H1 (cell line): ENCODE data around the gene ERO1B. TPM values are rescaled to one million over a fixed set of nuclear protein-coding genes. Genes with fewer than 3 reads are reported as not detected.

Source experiments
- CTCF ChIA-PET: fragments of 300-600 bp; sonication (Branson Sonifier 250); formaldehyde crosslinking; loops from one replicate; lab custom pipeline; 2021; ENCODE audit not compliant: partially characterized antibody; lab: Charles Lee
- POLR2A ChIA-PET: fragments of 300-600 bp; sonication (Branson Sonifier 250); formaldehyde crosslinking; loops from one replicate; lab custom pipeline; 2021; ENCODE audit warnings: inconsistent platforms; ENCODE audit not compliant: partially characterized antibody; lab: Charles Lee
- DNase-seq, 2 experiments: peaks; one replicate each; pipeline versions ENCODE4 v3.0.0 to v3.0.0-alpha.2; 2010 to 2022; ENCODE audit warnings: low spot score in 2 of 2, low read depth in 1 of 2, mixed read lengths in 1 of 2
- FAIRE-seq: peaks from 2 replicates; lab custom pipeline; 2011; peaks lifted over from hg19 to GRCh38; lab: Jason Lieb, UNC
- H2AFZ ChIP-seq: 2 replicates; pipeline ENCODE4 v1.8.1; 2012; ENCODE audit warnings: low read length, inconsistent platforms
- H2AK5ac ChIP-seq: 2 replicates; pipeline ENCODE4 v1.6.1; 2013; ENCODE audit warnings: low read depth, low read length
- H2BK120ac ChIP-seq: replicated peaks from 2 replicates; pipeline ENCODE3; 2013; ENCODE audit warnings: low read depth, low read length, inconsistent platforms
- H2BK12ac ChIP-seq: 2 replicates; pipeline ENCODE4 v1.6.1; 2013; ENCODE audit warnings: low read depth, low read length
- H2BK15ac ChIP-seq: 2 replicates; pipeline ENCODE4 v1.6.1; 2013; ENCODE audit warnings: low read length
- H2BK20ac ChIP-seq: 2 replicates; pipeline ENCODE4 v1.6.1; 2013; ENCODE audit warnings: low read length
- H2BK5ac ChIP-seq: 2 replicates; pipeline ENCODE4 v1.6.1; 2013; ENCODE audit warnings: low read depth, low read length
- H3K14ac ChIP-seq: 2 replicates; pipeline ENCODE4 v1.6.1; 2013; ENCODE audit warnings: inconsistent platforms; ENCODE audit not compliant: insufficient read length
- H3K18ac ChIP-seq: 2 replicates; pipeline ENCODE4 v1.6.1; 2013; ENCODE audit warnings: low read length; ENCODE audit errors: extremely low read depth
- H3K23ac ChIP-seq: 2 replicates; pipeline ENCODE4 v1.6.1; 2013; ENCODE audit warnings: inconsistent platforms; ENCODE audit not compliant: insufficient read length
- H3K23me2 ChIP-seq: 2 replicates; pipeline ENCODE4 v1.6.1; 2013; ENCODE audit warnings: low read depth, low read length
- H3K27ac ChIP-seq: 2 replicates; pipeline ENCODE4 v1.6.1; 2011; ENCODE audit warnings: low read depth, low read length, inconsistent platforms
- H3K27me3 ChIP-seq, 4 experiments: replicated peaks in 1 of 4; 1 replicate in 1 of 4; 2 replicates in 3 of 4; pipeline versions ENCODE4 v1.6.1 to v1.8.1; 2011 to 2013; ENCODE audit warnings: low read length in 3 of 4, mild to moderate bottlenecking in 3 of 4, inconsistent platforms in 2 of 4, mixed read lengths in 2 of 4, moderate library complexity in 1 of 4; ENCODE audit not compliant: control insufficient read depth in 3 of 4, insufficient read depth in 3 of 4; ENCODE audit errors: extremely low read depth in 1 of 4
- H3K36me3 ChIP-seq, 4 experiments: 2 replicates each; pipeline versions ENCODE4 v1.6.1 to v1.8.1; 2011 to 2013; ENCODE audit warnings: mild to moderate bottlenecking in 4 of 4, low read length in 3 of 4, moderate library complexity in 2 of 4, control low read depth in 1 of 4, inconsistent platforms in 1 of 4; ENCODE audit not compliant: insufficient read depth in 4 of 4, control insufficient read depth in 2 of 4
- H3K4ac ChIP-seq: replicated peaks from 2 replicates; pipeline ENCODE3; 2013; ENCODE audit warnings: low read length, low read depth, mixed read lengths, inconsistent platforms; ENCODE audit not compliant: insufficient read length
- H3K4me1 ChIP-seq, 4 experiments: replicated peaks in 1 of 4; 1 replicate in 1 of 4; 2 replicates in 3 of 4; pipeline versions ENCODE4 v1.6.1 to v1.8.1; 2011 to 2013; ENCODE audit warnings: low read length in 3 of 4, inconsistent platforms in 2 of 4, mixed read lengths in 1 of 4; ENCODE audit not compliant: insufficient read depth in 4 of 4, control insufficient read depth in 3 of 4
- H3K4me2 ChIP-seq, 2 experiments: 2 replicates each; pipeline versions ENCODE4 v1.6.1 to v1.8.1; 2011 to 2013; ENCODE audit warnings: low read depth in 2 of 2, low read length in 2 of 2, control low read depth in 1 of 2, inconsistent platforms in 1 of 2, mild to moderate bottlenecking in 1 of 2; ENCODE audit not compliant: insufficient read depth in 1 of 2
- H3K4me3 ChIP-seq, 4 experiments: fragments of 200-600, 300-600 bp in 1 of 4; sonication (generic), shearing (Covaris generic), sonication (Bioruptor Twin) in 1 of 4; 2 replicates each; pipeline versions ENCODE4 v1.5.1 to v1.8.1; 2011 to 2016; ENCODE audit warnings: low read length in 4 of 4, low read depth in 3 of 4, control low read depth in 2 of 4, inconsistent platforms in 2 of 4, mild to moderate bottlenecking in 2 of 4, mixed read lengths in 1 of 4, moderate library complexity in 1 of 4; ENCODE audit not compliant: insufficient read depth in 2 of 4; ENCODE audit errors: extremely low read depth in 1 of 4
- H3K56ac ChIP-seq: replicated peaks from 2 replicates; pipeline ENCODE3; 2013; ENCODE audit warnings: low read depth, mild to moderate bottlenecking, mixed read lengths, low read length, inconsistent platforms; ENCODE audit not compliant: insufficient read length
- H3K79me1 ChIP-seq: 2 replicates; pipeline ENCODE4 v1.6.1; 2013; ENCODE audit warnings: low read depth, low read length, control low read depth
- H3K79me2 ChIP-seq, 2 experiments: 2 replicates each; pipeline versions ENCODE4 v1.6.1 to v1.8.1; 2012 to 2013; ENCODE audit warnings: low read length in 2 of 2, mild to moderate bottlenecking in 2 of 2, inconsistent platforms in 1 of 2; ENCODE audit not compliant: insufficient read depth in 2 of 2, control insufficient read depth in 1 of 2
- H3K9ac ChIP-seq, 4 experiments: replicated peaks in 1 of 4; 1 replicate in 1 of 4; 2 replicates in 3 of 4; pipeline versions ENCODE4 v1.6.1 to v1.8.1; 2011 to 2013; ENCODE audit warnings: low read depth in 3 of 4, low read length in 3 of 4, control low read depth in 2 of 4, mild to moderate bottlenecking in 2 of 4, moderate library complexity in 2 of 4, inconsistent platforms in 1 of 4; ENCODE audit errors: extremely low read depth in 1 of 4
- H3K9me3 ChIP-seq, 2 experiments: 2 replicates each; pipeline versions ENCODE4 v1.6.1 to v1.8.1; 2012 to 2013; ENCODE audit warnings: mild to moderate bottlenecking in 2 of 2, moderate library complexity in 2 of 2, control low read depth in 1 of 2, inconsistent platforms in 1 of 2, low read depth in 1 of 2, low read length in 1 of 2, mixed read lengths in 1 of 2; ENCODE audit not compliant: insufficient read depth in 2 of 2
- H4K20me1 ChIP-seq, 2 experiments: replicated peaks in 1 of 2; 2 replicates each; pipeline versions ENCODE3 to v1.8.1; 2011 to 2013; ENCODE audit warnings: inconsistent platforms in 2 of 2, low read length in 2 of 2, mild to moderate bottlenecking in 1 of 2; ENCODE audit not compliant: insufficient read depth in 2 of 2, control insufficient read depth in 1 of 2
- H4K5ac ChIP-seq: 2 replicates; pipeline ENCODE4 v1.6.1; 2013; ENCODE audit warnings: low read length, low read depth, mixed read lengths, inconsistent platforms; ENCODE audit not compliant: insufficient read length
- H4K8ac ChIP-seq: 2 replicates; pipeline ENCODE4 v1.8.0; 2013; ENCODE audit warnings: mild to moderate bottlenecking, moderate library complexity, low read length, inconsistent platforms; ENCODE audit not compliant: insufficient read depth; ENCODE audit errors: extremely low read depth
- H4K91ac ChIP-seq: replicated peaks from 2 replicates; pipeline ENCODE3; 2013; ENCODE audit warnings: low read length, mixed read lengths, inconsistent platforms; ENCODE audit not compliant: insufficient read length
- CBX5 ChIP-seq: fragments of 300-800, 300-1000 bp; sonication (generic); IDR thresholded peaks from 2 replicates; pipeline ENCODE4 v1.7.1; 2016; ENCODE audit warnings: antibody characterized with exemption, low read length, low read depth
- CHD1 ChIP-seq: IDR thresholded peaks from 2 replicates; pipeline ENCODE4 v1.6.1; 2012; ENCODE audit warnings: low read depth, low read length, improper control_type of control experiment
- GABPA ChIP-seq: IDR thresholded peaks from 2 replicates; pipeline ENCODE4 v1.6.1; 2011; ENCODE audit warnings: mild to moderate bottlenecking, low read length, moderate library complexity, borderline replicate concordance; ENCODE audit not compliant: insufficient read depth
- HDAC2 ChIP-seq, 2 experiments: fragments of 300-600 bp in 1 of 2; sonication (generic) in 1 of 2; IDR thresholded peaks; 2 replicates each; pipeline ENCODE4 v1.6.1; 2011 to 2012; ENCODE audit warnings: low read depth in 2 of 2, low read length in 2 of 2, mild to moderate bottlenecking in 2 of 2, moderate library complexity in 2 of 2, borderline replicate concordance in 1 of 2, inconsistent platforms in 1 of 2
- HDAC6 ChIP-seq: IDR thresholded peaks from one replicate; pipeline ENCODE4 v1.7.1; 2012; ENCODE audit warnings: low read depth, mild to moderate bottlenecking, inconsistent platforms, low read length, moderate library complexity
- JUND ChIP-seq: IDR thresholded peaks from 2 replicates; pipeline ENCODE4 v1.6.1; 2011; ENCODE audit warnings: mild to moderate bottlenecking, improper control_type of control experiment, low read length
- NRF1 ChIP-seq: IDR thresholded peaks from 2 replicates; pipeline ENCODE4 v1.6.1; 2011; ENCODE audit warnings: mild to moderate bottlenecking, low read depth, low read length, improper control_type of control experiment
- RBBP5 ChIP-seq: IDR thresholded peaks from 2 replicates; pipeline ENCODE4 v1.7.1; 2012; ENCODE audit warnings: low read depth, mild to moderate bottlenecking, inconsistent platforms, low read length, moderate library complexity, borderline replicate concordance
- SP1 ChIP-seq: IDR thresholded peaks from 2 replicates; pipeline ENCODE4 v1.6.1; 2011; ENCODE audit warnings: low read depth, low read length
- TAF1 ChIP-seq: IDR thresholded peaks from 2 replicates; pipeline ENCODE4 v1.6.1; 2011; ENCODE audit warnings: mild to moderate bottlenecking, low read depth, low read length
- polyA plus RNA-seq, 7 experiments: library from polyadenylated mRNA; depleted of rRNA in 3 of 7; stranded (reverse) in 5 of 7; unstranded in 2 of 7; fragments of >200 nt in 5 of 7; fragments of 200-250 nt in 2 of 7; gene quantifications; 1 replicate in 5 of 7; 2 replicates in 1 of 7; 4 replicates in 1 of 7; pipeline versions ENCODE4 v1.2.1 to v1.2.3, GENCODE V29; 2011 to 2013; ENCODE audit warnings: missing spikeins in 2 of 7, mixed read lengths in 2 of 7
- total RNA-seq: library from RNA; stranded (reverse); fragmentation: NEBNext Ultra II Directional; extraction: Animal tissue kit (Norgen Biotek cat#: 25700); gene quantifications from 2 replicates; pipeline ENCODE4 v1.2.1, GENCODE V29; 2021
- TF ChIP-seq, protein P1 (sequence below): IDR thresholded peaks from 2 replicates; pipeline ENCODE4 v1.6.1; 2012; ENCODE audit warnings: inconsistent platforms
- TF ChIP-seq, protein P2 (sequence below): IDR thresholded peaks from 2 replicates; pipeline ENCODE4 v1.6.1; 2011; ENCODE audit warnings: low read depth, mild to moderate bottlenecking, low read length; ENCODE audit not compliant: insufficient read depth

Gene ERO1B
- total and polyA plus RNA-seq, 2 of the 8 experiments (the other 6 are each of a cell fraction or from before 2014, with no cell fraction given), result 0.74 to 5.6 TPM

- H2BK5ac ChIP-seq, result no peak overlapping the region
- H3K4me3 ChIP-seq, result no peak overlapping the region
- peaks cover 0 to 3% of the 10 kb centered on the region in 2 experiments; a peak in 1 of 4 replicates for H3K9me3 ChIP-seq
- no peak overlapping the region for H3K14ac ChIP-seq
- H2BK15ac ChIP-seq, result no peak overlapping the region
- no peaks in the 10 kb centered on the region for H3K27me3 ChIP-seq
- FAIRE-seq (no peak), DNase-seq (no peak)
- ChIA-PET CTCF (interaction anchor here (0.6 to 1.2 kb wide), 2 partner anchors 10 to 45 kb away, joined by 4 read pairs; no protein-coding TSS in a partner anchor), POLR2A (no interaction called here)
- H3K56ac ChIP-seq, result no peak overlapping the region
- H4K8ac ChIP-seq, result no peak overlapping the region
- H4K5ac ChIP-seq, result no peak overlapping the region
- H3K9ac ChIP-seq, result no peak overlapping the region
- H3K36me3 ChIP-seq, result peaks cover 0 to 3% (median 0%) of the 10 kb centered on the region in 4 experiments; a peak in 3 of 8 replicates
- no peak overlapping the region for H2BK20ac ChIP-seq
- H3K27ac ChIP-seq, result no peak overlapping the region
- no peak overlapping the region for H3K23ac ChIP-seq
- H3K23me2 ChIP-seq, result no peaks in the 10 kb centered on the region
- no peaks in the 10 kb centered on the region for H3K79me1 ChIP-seq
- no peak overlapping the region for H2BK12ac ChIP-seq
- H3K18ac ChIP-seq, result no peak overlapping the region
- no peak overlapping the region for H3K4ac ChIP-seq
- H2AK5ac ChIP-seq, result no peak overlapping the region
- no peak overlapping the region for H2AFZ ChIP-seq
- no peaks in the 10 kb centered on the region for H3K4me1 ChIP-seq
- no peaks in the 10 kb centered on the region for H3K79me2 ChIP-seq
- no peak overlapping the region for H4K91ac ChIP-seq
- no peak overlapping the region for H2BK120ac ChIP-seq
- H3K4me2 ChIP-seq, result no peak overlapping the region
- no peaks in the 10 kb centered on the region for H4K20me1 ChIP-seq
- TF ChIP-seq RBBP5 (no peak), NRF1 (no peak), CBX5 (no peak), HDAC6 (no peak), SP1 (no peak), CHD1 (no peak), JUND (no peak), HDAC2 (IDR thresholded peaks at IDR 0.05; ENCODE audit: borderline replicate concordance in 1 of 2, low read depth in 2 of 2, low read length in 2 of 2) (no peak), GABPA (no peak), TAF1 (no peak)
- TF ChIP-seq, protein P1, sequence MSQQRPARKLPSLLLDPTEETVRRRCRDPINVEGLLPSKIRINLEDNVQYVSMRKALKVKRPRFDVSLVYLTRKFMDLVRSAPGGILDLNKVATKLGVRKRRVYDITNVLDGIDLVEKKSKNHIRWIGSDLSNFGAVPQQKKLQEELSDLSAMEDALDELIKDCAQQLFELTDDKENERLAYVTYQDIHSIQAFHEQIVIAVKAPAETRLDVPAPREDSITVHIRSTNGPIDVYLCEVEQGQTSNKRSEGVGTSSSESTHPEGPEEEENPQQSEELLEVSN, result no peak
- TF ChIP-seq, protein P2, sequence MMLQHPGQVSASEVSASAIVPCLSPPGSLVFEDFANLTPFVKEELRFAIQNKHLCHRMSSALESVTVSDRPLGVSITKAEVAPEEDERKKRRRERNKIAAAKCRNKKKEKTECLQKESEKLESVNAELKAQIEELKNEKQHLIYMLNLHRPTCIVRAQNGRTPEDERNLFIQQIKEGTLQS, result no peak
These were observed 80.8 kb downstream of the ERO1B start for GRCh38 chr1:236200925-236201324.
